ENCODE measurements around the gene CLSTN2. TPM values are rescaled to one million over a fixed set of nuclear protein-coding genes. Genes with fewer than 3 reads are reported as not detected.

The CLSTN2 gene
- total and polyA plus RNA-seq, 2 of the 8 experiments (the other 6 are each of a cell fraction or from before 2014, with no cell fraction given): 0.39 to 0.52 TPM

DNA sequence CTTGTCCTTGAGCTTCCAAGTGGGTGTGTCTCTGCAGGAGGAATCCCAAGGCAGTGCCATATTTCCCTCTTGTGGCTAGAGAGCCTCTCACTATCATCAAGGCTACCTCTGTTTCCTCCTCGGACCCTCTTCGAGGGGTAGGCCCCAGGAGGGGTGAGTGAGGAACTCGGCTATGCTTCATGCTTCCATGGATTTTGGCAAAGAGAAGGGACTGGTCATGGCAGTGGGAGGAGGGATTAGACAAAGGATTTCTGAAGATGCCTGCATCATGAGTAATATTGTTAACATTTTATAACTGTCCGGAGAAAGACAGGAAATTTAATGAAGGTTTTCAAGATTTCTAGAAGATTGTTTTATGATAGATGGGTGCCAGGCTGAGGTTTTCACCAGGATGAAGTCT, 241.5 kb downstream of the CLSTN2 start:
- Histone ChIP-seq H2BK20ac (ENCODE audit: low read length) (no peak overlapping the region), H3K27me3 (replicated peaks in 1 of 4; ENCODE audit: control insufficient read depth in 3 of 4, extremely low read depth in 1 of 4, insufficient read depth in 3 of 4, low read length in 3 of 4) (no peaks in the 10 kb centered on the region), H2BK120ac (replicated peaks; ENCODE audit: low read depth, low read length) (no peak overlapping the region), H2BK15ac (ENCODE audit: low read length) (no peak overlapping the region), H3K23me2 (ENCODE audit: low read depth, low read length) (no peaks in the 10 kb centered on the region), H4K8ac (ENCODE audit: extremely low read depth, insufficient read depth, low read length) (no peak overlapping the region), H3K18ac (ENCODE audit: extremely low read depth, low read length) (no peak overlapping the region), H3K36me3 (ENCODE audit: control insufficient read depth in 2 of 4, insufficient read depth in 4 of 4, low read length in 3 of 4) (no peaks in the 10 kb centered on the region), H3K9me3 (ENCODE audit: insufficient read depth in 2 of 2, low read depth in 1 of 2, low read length in 1 of 2) (no peaks in the 10 kb centered on the region), H3K4me3 (ENCODE audit: extremely low read depth in 1 of 4, insufficient read depth in 2 of 4, low read depth in 3 of 4, low read length in 4 of 4) (no peak overlapping the region), H2AFZ (ENCODE audit: low read length) (no peak overlapping the region), H3K9ac (replicated peaks in 1 of 4; ENCODE audit: extremely low read depth in 1 of 4, low read depth in 3 of 4, low read length in 3 of 4) (no peak overlapping the region), H3K79me2 (ENCODE audit: control insufficient read depth in 1 of 2, insufficient read depth in 2 of 2, low read length in 2 of 2) (no peaks in the 10 kb centered on the region), H2BK12ac (ENCODE audit: low read depth, low read length) (no peak overlapping the region), H3K23ac (ENCODE audit: insufficient read length) (no peak overlapping the region), H3K14ac (ENCODE audit: insufficient read length) (no peak overlapping the region), H4K91ac (replicated peaks; ENCODE audit: insufficient read length, low read length) (no peak overlapping the region), H3K79me1 (ENCODE audit: low read depth, low read length) (no peaks in the 10 kb centered on the region), H2BK5ac (ENCODE audit: low read depth, low read length) (no peak overlapping the region), H3K4ac (replicated peaks; ENCODE audit: insufficient read length, low read depth, low read length) (no peak overlapping the region), H3K27ac (ENCODE audit: low read depth, low read length) (no peak overlapping the region), H3K56ac (replicated peaks; ENCODE audit: insufficient read length, low read depth, low read length) (no peak overlapping the region), H4K20me1 (replicated peaks in 1 of 2; ENCODE audit: control insufficient read depth in 1 of 2, insufficient read depth in 2 of 2, low read length in 2 of 2) (no peaks in the 10 kb centered on the region), H3K4me2 (ENCODE audit: insufficient read depth in 1 of 2, low read depth in 2 of 2, low read length in 2 of 2) (no peak overlapping the region), H2AK5ac (ENCODE audit: low read depth, low read length) (no peak overlapping the region), H3K4me1 (replicated peaks in 1 of 4; ENCODE audit: control insufficient read depth in 3 of 4, insufficient read depth in 4 of 4, low read length in 3 of 4) (no peaks in the 10 kb centered on the region), H4K5ac (ENCODE audit: insufficient read length, low read depth, low read length) (no peak overlapping the region)
- WGBS, 2 experiments (ENCODE audit: extremely low coverage in 1 of 2, insufficient coverage in 1 of 2, insufficient read length in 1 of 2, insufficient replicate concordance in 2 of 2, low coverage in 1 of 2, low lambda C conversion rate in 2 of 2, missing lambda C conversion rate in 1 of 2): 89% methylated on average over 4 of the region's 4 CpGs; no CpG with 5 or more reads in 1 of the 2 experiments
- POLR2A ChIA-PET (ENCODE audit: partially characterized antibody): no interaction called here
- TF ChIP-seq NANOG (IDR thresholded peaks at IDR 0.05; ENCODE audit: insufficient read depth, low read depth, low read length, poor library complexity, severe bottlenecking) (no peak), FOSL1 (IDR thresholded peaks at IDR 0.05; ENCODE audit: insufficient read depth, low read depth, low read length) (no peak), YY1 (IDR thresholded peaks at IDR 0.05; ENCODE audit: low read depth, low read length) (no peak), POLR2AphosphoS5 (IDR thresholded peaks at IDR 0.05; ENCODE audit: low read depth, low read length) (no peak), SP1 (IDR thresholded peaks at IDR 0.05; ENCODE audit: low read depth, low read length) (no peak)
- FAIRE-seq (no peak), DNase-seq (ENCODE audit: low read depth in 1 of 2, low spot score in 2 of 2) (no peak)
- CTCF ChIA-PET (ENCODE audit: partially characterized antibody): interaction anchor here (1.4 to 1.7 kb wide), 2 partner anchors 15 to 29 kb away, joined by 4 read pairs; no protein-coding TSS in a partner anchor

Measured in H1 (cell line).